NCI-H345 (cell line): Measurements from ENCODE around the gene CYP51A1.
"Not testable (repeated sequence)": the region's sequence is repeated elsewhere in the genome, so short reads cannot be mapped to it uniquely, and the experiment has no call there.

ENCODE experiments used
- DNase-seq: peaks from one replicate; lab custom pipeline; 2025; lab: John Stamatoyannopoulos, UW

Gene CYP51A1

DNA sequence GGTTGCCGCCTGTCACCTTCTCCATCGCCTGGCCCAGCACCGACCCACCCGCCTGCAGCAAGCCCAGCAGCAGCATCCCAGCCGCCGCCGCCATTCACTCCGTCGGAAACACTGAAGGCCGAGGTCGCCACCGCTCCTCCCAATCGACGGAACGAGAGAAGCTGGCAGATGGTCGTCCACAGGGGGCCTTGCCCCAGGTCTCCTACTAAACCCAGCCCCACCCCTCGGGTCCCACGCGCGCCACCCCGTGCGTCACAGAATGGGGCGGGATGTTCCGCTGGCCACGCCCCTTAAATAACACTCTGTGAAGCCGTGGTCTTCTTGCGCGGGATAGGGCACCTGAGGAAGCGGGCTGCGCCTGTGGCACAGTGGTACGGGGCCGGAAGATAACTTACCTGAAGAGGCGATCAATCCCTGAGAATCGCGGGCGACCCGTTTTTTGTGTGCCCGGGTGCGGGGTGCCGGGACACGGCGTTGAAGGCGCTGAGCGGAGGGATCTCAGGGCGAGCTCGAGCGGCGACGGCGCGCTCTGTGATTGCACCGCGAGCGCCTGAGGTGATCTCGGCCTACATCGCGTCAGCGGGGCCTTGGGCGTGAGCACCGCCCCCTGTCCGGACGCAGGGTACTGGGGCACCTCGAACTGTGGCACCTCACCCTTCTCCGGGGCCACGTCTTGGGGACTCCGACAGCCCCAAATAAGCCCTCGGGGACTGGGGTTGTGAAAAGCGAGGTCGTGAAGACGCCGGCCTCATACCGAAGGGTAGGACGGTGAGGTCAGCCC is at the start of gene CYP51A1:
Gene CYP51A1 (minus strand): TSS at position 207 of the 781 bp plus-strand sequence. CDS start 113 bp downstream, at position 94.
- peak; percentile 95 for DNase-seq

DNA sequence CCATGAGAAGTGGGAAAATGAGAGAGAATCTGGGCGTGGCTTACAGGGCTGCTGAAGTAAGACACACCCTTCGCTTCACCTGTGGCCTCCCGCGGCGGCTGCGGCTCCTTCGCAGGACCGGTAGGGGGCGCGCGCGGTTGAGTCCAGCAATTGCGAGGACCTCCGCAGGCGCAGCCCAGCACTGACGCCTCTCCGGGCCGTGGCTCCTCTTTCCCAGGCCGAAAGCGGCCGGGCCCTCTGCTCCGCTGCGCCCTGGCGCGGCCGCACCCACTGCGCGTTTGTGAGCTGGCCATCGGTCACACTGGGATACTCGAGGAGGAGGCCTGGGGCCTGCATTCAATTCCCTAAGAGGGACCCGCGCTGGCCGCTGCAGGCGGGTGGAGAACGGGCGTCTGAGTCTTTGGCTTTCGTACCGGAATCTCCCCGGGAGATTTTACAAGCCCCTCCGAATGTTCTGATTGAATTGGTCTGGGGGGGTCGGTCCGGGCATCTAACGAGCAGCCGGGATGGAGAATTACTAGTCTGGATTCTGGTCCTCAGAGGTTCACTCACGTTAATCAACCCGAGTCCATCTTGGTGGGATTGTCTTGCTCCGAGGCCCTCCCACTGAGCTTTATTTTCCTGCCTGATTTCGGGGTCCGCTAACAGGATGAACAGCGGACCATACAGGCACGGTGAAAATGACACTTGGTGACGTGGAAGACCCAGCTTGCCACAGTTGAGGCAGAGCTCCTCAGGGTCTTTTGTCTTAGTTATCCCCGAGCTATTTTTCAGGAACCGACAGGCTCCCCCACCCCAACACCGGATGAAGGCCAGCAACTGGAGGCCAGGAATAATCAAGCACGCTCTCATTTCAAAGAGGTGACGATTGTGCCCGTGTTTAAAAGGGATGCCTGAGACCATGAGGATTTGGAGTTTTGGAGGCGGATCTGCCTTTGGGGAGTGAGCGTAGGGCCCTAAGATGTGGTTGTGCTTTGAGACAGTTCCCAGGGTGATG is 44.9 kb upstream of the CYP51A1 start, which contains the start of gene LRRD1:
Gene LRRD1 (minus strand): TSS at position 215 of the 997 bp plus-strand sequence. CDS start 13,940 bp downstream, outside the sequence.
- no peak for DNase-seq

DNA sequence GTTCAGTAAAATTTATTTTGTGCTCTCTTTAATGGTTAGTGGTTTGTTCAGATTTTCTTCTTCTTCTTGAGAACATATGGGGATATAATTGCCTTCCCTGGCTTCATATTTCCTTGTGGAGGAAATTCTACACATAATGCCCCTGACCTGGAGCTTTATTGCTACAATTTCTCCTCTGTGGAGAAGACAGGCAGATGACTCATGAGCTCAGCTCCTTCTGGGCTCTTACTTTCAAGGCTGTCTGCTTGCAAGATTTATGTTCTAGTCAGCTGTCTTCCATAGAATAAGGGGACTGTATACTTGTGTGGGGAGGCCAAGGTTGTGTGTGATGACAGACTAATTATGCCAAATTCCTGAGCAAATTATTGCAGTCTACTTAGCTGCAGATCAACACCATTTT is 43.1 kb upstream of the CYP51A1 start:
- no peak for DNase-seq

DNA sequence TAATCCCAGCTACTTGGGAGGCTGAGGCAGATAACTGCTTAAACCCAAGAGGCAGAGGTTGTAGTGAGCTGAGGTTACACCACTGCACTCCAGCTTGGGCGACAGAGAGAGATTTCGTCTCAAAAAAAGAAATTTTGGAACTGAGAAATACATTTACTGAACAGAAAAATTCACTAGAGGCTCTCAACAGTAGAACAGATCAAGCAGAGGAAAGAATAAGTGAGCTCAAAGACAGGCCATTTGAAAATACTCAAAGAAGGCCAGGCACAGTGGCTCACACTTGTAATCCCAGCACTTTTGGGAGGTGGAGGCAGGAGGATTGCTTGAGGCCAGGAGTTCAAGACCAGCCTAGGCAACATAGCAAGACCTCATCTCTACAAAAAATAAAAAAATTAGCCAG is 35.3 kb upstream of the CYP51A1 start:
- not testable (repeated sequence) for DNase-seq

DNA sequence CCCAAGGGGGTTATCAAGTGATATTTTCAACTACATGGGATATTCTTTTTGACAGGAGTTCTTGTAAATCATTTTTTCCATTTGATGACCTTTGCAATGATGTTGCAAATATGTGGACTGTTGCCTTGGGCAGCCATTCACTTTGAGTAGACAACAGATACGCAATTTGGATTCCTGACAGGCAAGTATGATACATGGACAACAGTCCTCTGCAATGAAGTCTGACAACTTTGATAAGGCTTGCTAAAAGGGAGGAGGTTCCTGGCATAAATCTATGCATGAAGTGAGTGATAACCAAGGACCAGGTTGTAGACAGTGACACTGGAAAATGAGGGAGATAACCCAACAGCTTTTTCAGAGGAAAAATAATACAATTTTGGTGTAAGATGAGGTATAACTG is 27.0 kb upstream of the CYP51A1 start:
- no peak for DNase-seq

DNA sequence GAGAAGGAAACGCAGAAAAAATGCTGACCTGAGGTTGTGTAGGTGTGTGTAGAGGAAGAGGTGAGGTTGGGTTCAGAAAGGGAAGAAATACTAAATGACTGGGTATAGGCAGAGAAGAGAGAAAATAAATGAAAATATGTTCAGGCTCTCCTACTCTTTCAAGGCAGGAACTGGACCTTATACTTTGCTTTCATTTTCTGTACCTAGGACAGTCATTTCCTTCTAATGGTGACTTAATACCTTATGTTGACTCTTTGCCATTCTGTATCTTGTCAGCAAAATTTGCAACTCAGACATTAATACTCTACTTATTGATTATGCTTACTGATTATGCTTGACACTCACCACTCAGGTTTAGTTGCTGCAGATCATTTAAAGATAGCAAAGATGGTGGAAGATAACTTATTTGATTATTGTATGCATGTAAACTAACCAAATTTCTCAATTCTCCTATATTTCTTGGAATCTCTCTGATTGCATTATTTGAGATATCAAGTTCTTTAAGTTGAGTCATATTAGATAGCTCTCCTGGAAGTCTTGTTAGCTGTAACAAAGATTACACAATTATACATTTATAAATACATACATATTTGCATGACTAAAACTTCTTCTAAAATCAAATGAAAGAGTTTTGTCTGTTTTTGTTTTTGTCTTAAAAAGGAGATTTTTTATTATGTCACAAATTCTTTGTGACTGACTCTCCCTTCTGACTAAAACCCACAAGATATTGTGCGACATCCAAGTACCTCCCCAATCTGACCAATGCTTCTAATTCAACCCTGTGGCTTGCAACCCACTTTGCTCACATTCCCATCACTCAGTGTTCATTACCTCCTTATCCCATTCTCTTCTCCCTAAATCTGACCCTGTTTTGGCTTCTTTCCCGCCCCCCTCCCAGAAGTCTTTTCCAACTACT is 24.6 kb upstream of the CYP51A1 start:
- DNase-seq: no peak

DNA sequence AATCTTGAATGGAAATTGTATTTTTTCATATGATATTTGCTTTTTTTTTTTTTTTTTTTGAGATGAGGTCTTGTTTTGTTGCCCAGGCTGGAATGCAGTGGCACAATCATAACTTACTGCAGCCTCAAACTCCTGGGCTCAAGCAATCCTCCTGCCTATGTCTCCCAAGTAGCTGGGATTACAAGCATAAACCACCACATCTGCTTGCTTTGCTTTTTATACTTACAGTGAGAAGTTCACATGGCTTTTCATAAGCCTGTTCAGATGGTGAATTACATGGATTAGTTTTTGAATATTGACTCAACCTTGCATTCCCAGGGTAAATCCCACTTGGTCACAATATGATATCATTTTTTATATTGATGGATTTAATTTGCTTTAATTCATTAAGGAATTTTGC is 22.7 kb upstream of the CYP51A1 start:
- no peak for DNase-seq

DNA sequence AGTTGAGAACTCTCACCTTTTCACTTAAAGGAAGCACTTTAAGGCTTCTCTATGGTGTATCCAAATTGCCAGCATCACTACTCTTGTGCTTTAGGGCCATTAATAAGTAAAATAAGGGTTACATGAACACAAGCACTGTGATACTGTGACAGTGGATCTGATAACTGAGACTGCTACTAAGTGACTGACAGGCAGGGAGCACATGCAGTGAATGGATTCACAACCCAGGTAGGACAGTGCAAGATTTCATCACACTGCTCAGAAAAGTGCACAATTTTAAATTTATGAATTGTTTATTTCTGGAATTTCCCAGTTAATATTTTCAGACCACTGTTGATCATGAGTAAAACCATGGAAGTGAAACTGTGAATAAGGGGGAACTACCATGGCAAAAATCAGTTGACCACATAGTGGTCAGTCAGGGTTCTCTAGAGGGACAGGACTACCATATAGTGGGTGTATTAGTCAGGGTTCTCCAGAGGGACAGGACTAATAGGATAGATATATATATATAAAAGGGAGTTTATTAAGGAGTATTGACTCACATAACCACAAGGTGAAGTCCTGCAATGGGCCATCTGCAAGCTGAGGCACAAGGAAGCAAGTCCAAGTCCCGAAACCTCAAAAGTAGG is 20.9 kb upstream of the CYP51A1 start:
- DNase-seq: no peak

DNA sequence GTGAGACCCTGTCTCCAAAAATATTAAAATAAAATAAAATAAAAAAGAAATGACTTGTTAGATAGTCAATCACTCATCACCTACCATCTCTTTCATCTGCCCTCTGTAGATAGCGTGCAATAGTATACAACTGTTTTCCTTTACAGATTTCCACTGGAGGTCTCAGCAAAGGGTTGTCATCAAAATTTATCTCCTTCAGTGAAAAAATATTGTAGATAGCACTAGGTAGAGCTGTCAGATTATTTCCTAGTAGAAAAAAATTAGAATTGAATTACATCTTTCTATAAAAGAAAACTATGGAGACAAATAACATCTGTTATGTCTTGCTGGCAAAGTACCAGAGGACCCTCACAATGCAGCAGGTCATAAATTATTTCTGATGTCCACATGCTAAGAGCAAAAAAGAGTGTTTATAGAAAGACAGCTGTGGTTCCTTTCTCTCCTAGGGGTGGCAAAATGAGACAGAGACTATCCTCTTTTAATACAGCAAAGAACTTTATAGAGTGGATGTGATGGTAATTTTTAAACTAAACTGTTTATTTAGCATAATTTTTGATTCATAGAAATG is 16.3 kb upstream of the CYP51A1 start:
- DNase-seq: no peak

DNA sequence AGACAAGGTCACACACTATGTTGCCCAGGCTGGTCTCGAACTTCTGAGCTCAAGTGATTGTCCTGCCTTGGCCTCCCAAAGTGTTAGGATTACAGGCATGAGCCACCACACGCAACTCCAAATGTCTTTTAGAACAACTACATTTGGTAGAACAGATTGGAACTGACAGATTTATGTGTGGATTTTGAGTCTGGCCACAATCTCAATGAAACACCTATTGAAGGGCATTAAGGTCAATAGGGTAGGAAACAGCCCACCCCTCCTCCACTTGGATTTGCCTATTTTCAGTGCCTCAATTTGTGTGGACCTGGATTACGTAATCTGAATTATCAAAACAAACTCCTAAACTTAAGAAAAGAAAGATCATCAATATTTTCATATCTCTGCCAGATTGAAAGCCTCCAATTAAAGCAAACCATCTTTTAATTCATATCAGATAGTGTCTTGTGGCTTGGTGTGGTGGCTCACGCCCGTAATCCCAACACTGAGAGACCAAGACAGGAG is 15.5 kb upstream of the CYP51A1 start:
- no peak for DNase-seq

DNA sequence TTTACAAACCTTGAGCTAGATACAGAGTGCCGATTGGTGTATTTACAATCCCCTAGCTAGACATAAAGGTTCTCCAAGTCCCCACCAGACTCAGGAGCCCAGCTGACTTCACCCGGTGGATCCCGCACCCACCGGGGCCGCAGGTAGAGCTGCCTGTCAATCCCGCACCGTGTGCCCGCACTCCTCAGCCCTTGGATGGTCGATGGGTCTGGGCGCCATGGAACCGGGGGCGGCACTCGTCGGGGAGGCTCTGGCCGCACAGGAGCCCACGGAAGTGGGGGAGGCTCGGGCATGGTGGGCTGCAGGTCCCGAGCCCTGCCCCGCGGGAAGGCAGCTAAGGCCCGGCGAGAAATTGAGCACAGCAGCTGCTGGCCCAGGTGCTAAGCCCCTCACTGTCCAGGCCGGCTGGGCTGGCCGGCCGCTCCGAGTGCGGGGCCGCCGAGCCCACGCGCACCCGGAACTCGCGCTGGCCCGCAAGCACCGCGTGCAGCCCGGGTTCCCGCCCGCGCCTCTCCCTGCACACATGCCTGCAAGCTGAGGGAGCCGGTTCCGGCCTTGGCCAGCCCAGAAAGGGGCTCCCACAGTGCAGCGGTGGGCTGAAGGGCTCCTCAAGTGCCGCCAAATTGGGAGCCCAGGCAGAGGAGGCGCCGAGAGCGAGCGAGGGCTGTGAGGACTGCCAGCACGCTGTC is 9.1 kb upstream of the CYP51A1 start:
- DNase-seq: not testable (repeated sequence)

DNA sequence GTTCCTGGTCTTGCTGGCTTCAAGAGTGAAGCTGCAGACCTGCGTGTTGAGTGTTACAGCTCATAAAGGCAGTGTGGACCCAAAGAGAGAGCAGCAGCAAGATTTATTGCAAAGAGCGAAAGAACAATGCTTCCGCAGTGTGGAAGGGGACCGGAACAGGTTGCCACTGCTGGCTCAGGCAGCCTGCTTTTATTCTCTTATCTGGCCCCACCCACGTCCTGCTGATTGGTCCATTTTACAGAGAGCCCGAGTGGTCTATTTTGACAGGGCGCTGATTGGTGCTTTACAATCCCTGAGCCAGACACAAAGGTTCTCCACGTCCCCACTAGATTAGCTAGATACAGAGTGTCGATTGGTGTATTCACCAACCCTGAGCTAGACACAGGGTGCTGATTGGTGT is 8.5 kb upstream of the CYP51A1 start:
- DNase-seq: not testable (repeated sequence)

DNA sequence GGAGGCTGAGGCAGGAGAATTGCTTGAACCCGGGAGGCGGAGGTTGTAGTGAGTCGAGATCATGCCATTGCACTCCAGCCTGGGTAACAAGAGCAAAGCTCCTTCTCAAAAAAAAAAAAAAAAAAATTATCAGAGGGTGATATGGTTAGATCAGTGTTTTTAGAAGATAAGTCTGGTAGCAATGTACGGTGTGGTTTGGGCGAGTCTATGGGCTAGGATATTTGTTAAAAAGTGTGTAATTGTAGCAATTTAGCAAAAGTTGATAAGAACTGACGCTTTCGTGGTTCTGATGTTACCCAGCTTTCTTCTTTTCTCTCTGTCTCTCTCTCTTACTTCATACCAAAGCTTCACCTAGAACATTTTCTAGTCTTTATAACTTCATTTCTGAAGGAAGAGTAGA is 6.9 kb upstream of the CYP51A1 start:
- DNase-seq: no peak

DNA sequence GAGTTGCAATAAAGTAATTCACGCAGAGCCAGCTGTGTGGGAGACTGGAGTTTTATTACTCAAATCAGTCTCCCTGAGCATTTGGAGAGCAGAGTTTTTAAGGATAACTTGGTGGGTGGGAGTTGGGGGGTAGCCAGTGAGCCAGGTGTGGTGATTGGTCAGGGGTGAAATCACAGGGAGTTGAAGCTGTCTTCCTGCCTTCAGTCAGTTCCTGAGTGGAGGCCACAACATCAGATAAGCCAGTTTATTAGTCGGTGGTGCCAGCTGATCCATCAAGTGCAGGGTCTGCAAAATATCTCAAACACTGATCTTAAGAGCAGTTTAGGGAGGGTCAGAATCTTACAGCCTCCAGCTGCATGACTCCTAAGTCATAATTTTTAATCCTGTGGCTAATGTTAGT is 3.3 kb upstream of the CYP51A1 start:
- no peak for DNase-seq

DNA sequence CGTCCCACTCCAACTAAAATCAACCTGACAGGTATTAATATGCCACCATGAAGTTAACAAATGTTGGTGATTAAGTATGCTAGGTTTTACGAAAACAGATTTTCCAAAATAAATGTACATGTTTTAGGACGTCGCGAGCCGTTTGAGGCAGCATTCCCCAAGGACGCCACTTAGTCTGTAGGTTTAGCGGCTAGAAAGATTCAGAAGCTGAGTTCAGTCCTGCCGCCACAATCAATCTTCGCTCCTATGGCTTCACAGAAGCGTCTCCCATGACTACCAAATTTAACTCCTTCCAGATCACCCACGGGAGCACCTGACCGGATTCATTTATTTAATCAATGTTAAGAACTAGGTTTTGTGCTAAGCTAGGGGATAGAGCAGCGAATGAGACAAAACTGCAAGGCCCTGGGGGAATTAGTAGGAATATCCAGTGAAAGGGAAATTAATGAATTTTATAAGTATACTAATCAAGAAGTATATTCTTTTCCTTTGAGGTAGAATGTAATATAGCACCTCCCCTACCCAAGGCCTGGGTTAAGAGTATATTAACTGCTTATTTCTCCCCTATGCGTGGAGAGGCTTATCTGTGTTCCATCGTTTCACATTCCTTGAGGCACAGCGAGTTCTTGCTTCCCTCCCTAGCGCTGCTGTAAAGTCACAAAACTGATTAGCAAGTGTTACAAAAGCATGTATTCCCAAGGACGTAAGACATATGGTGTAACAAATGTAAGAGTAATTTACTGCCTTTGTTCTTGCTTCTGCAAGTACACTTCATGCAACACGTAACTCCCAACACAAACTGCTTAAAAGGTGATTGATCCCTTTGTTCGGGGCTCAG is 994 bp upstream of the CYP51A1 start:
- DNase-seq: peak; percentile 59

DNA sequence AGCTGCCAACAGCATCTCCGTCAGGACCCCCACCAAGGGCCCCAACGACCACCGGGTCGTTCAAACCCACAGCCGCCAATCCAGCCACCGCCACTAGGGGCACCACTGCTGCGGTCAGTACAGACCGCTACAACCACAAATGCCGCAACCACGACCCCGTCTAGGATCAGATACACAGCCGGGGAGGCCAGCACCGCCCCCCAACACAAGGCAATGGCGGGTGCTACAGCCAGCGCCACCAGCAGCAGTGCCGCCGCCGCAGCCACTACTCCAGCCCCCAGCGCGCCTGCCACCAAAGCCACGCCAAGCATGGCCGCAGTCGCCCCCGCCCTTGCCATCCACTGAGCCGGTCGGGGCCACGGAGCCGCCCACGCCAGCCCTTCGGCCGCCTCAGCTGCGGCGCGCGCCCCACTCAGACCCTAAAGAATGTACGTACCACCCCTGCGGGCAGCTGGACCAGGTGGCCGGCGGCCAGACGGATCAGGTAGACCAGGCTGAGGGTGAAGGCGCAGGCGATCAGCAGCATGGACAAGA is 473 bp downstream of the CYP51A1 start:
- DNase-seq: peak; percentile 66

DNA sequence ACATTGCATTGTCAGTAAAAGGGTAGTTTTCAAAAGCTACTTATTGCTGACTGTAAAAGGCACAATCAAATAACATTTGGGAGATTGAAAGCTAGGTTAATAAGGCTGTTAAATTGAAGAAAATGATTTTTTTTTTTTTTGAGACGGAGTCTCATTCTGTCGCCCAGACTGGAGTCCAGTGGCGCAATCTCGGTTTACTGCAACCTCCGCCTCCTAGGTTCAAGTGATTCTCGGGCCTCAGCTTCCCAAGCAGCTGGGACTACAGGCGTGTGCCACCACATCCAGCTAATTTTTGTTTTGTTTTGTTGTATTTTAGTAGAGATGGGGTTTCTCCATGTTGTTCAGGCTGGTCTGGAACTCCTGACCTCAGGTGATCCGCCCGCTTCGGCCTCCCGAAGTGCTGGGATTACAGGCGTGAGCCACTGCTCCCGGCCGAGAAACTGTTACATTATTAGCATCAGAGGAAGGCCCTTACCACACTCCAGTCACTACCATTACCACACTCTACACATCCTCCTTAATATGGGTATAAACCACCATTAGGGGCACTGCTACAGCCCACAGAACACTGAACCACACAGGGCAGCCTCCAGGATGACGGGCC is 1.0 kb downstream of the CYP51A1 start:
- DNase-seq: no peak

DNA sequence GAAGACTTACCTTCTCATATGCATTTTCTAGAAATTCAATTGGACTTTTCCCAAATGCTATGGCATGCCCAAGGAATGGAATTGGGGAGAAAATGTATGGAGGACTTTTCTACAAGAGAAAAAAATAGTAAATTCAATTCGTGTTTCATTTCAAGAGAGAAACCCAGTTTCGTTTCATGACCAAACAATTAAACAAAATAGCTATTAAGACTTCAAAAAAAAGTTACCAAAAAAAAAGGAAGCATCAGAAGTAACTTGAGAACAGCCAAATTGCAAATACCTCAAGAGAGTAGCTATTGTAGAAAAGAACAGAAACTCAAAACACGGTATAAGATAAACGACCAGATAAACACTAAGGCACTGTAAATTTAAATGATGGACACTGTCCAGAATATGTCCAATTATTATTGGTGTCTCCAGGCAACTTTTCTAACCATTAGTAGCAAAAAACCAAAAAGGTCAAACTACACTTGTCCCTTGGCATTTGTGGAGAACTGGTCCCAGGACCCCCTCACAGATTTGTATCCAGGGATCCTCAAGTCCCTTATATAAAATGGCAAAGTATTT is 2.4 kb downstream of the CYP51A1 start:
- no peak for DNase-seq
